GM19240 (cell line): ENCODE results near the gene OR2AE1.
"Not testable (repeated sequence)": the region's sequence is repeated elsewhere in the genome, so short reads cannot be mapped to it uniquely, and the experiment has no call there.

ENCODE experiments used
- DNase-seq: peaks from one replicate; pipeline ENCODE4 v3.0.0; 2011; ENCODE audit warnings: low spot score; ENCODE audit not compliant: insufficient read length

The OR2AE1 gene

GRCh38 chr7:99876933-99877332 is at the start of gene OR2AE1:
OR2AE1 (minus strand) TSS chr7:99877033; CDS start chr7:99877033, 0 bp downstream.
- no peak for DNase-seq

- no peak for DNase-seq
Observed at GRCh38 chr7:99926321-99926720, 49.5 kb upstream of the OR2AE1 start.

GRCh38 chr7:99923200-99923599 is 46.4 kb upstream of the OR2AE1 start:
- no peak for DNase-seq

- no peak for DNase-seq
Observed at GRCh38 chr7:99920149-99920548, 43.3 kb upstream of the OR2AE1 start.

- no peak for DNase-seq
Observed at GRCh38 chr7:99919814-99920112, 42.9 kb upstream of the OR2AE1 start.

- peak; percentile 91 for DNase-seq
Observed at GRCh38 chr7:99918959-99919813, 42.4 kb upstream of the OR2AE1 start, which contains the start of gene TRIM4. TRIM4 (minus strand) TSS chr7:99919530; CDS start chr7:99919401, 129 bp downstream.

GRCh38 chr7:99910976-99911375 is 34.1 kb upstream of the OR2AE1 start:
- no peak for DNase-seq

- no peak for DNase-seq
Observed at GRCh38 chr7:99901581-99901980, 24.7 kb upstream of the OR2AE1 start.

GRCh38 chr7:99899830-99900519 is 23.1 kb upstream of the OR2AE1 start:
- no peak for DNase-seq

- no peak for DNase-seq
Observed at GRCh38 chr7:99898836-99899235, 22.0 kb upstream of the OR2AE1 start.

- no peak for DNase-seq
Observed at GRCh38 chr7:99898023-99898357, 21.2 kb upstream of the OR2AE1 start.

- DNase-seq = no peak
Observed at GRCh38 chr7:99897322-99898022, 20.6 kb upstream of the OR2AE1 start.

GRCh38 chr7:99894738-99895137 is 17.9 kb upstream of the OR2AE1 start:
- DNase-seq = no peak

GRCh38 chr7:99893280-99893679 is 16.4 kb upstream of the OR2AE1 start:
- no peak for DNase-seq

- DNase-seq = not testable (repeated sequence)
Observed at GRCh38 chr7:99890348-99890747, 13.5 kb upstream of the OR2AE1 start.

GRCh38 chr7:99888366-99888765 is 11.5 kb upstream of the OR2AE1 start:
- DNase-seq = not testable (repeated sequence)

GRCh38 chr7:99881370-99881769 is 4.5 kb upstream of the OR2AE1 start:
- DNase-seq = no peak

- no peak for DNase-seq
Observed at GRCh38 chr7:99876491-99876890, 342 bp downstream of the OR2AE1 start.

GRCh38 chr7:99868246-99868645 is 8.6 kb downstream of the OR2AE1 start:
- DNase-seq = no peak

- not testable (repeated sequence) for DNase-seq
Observed at GRCh38 chr7:99867477-99867876, 9.4 kb downstream of the OR2AE1 start.

- DNase-seq = no peak
Observed at GRCh38 chr7:99863847-99864440, 12.9 kb downstream of the OR2AE1 start.
